WTC11 (cell line): ENCODE measurements around the gene LAMC1. TPM values are rescaled to one million over a fixed set of nuclear protein-coding genes. Genes with fewer than 3 reads are reported as not detected.
A peak's percentile ranks its signal among the peaks of the same experiment; 100 is the strongest.

Experiments used
- ATAC-seq: fragments of 200-7000 bp; cut with Tn5 transposase; 2 replicates; pipeline ENCODE4 v1.10.0; 2021; ENCODE audit warnings: mild to moderate bottlenecking, moderate library complexity
- CTCF ChIA-PET: fragments of 300-600 bp; sonication (Branson Sonifier 250); formaldehyde crosslinking; loops from one replicate; lab custom pipeline; 2021; ENCODE audit warnings: antibody characterized with exemption; lab: Charles Lee
- POLR2A ChIA-PET: fragments of 350-600 bp; sonication (Branson Sonifier 250); formaldehyde crosslinking; loops from one replicate; lab custom pipeline; 2021; ENCODE audit warnings: antibody characterized with exemption; lab: Charles Lee
- DNase-seq: peaks from one replicate; pipeline ENCODE4 v3.0.0; 2021; ENCODE audit warnings: low spot score
- H3K27ac Mint-ChIP-seq: 2 replicates; pipeline ENCODE4 v1.8.0; 2021; ENCODE audit warnings: mixed read lengths
- H3K27me3 Mint-ChIP-seq: 2 replicates; pipeline ENCODE4 v1.8.0; 2021; ENCODE audit warnings: low read depth, mild to moderate bottlenecking, moderate library complexity, mixed read lengths
- H3K36me3 Mint-ChIP-seq: 2 replicates; pipeline ENCODE4 v1.8.0; 2021; ENCODE audit warnings: mixed read lengths
- H3K4me1 Mint-ChIP-seq: 2 replicates; pipeline ENCODE4 v1.8.0; 2022; ENCODE audit warnings: mixed read lengths
- H3K4me3 Mint-ChIP-seq: 2 replicates; pipeline ENCODE4 v1.8.0; 2021; ENCODE audit warnings: mild to moderate bottlenecking, moderate library complexity, mixed read lengths
- H3K9me3 Mint-ChIP-seq: 2 replicates; pipeline ENCODE4 v1.8.0; 2021; ENCODE audit warnings: mixed read lengths
- CREM ChIP-seq: sonication (generic); formaldehyde crosslinking; IDR thresholded peaks from 2 replicates; pipeline ENCODE4 v1.8.1; 2022; ENCODE audit warnings: mild to moderate bottlenecking, missing genetic modification reagents, moderate library complexity
- ELF4 ChIP-seq: sonication (generic); formaldehyde crosslinking; IDR thresholded peaks from 2 replicates; pipeline ENCODE4 v1.8.1; 2022; ENCODE audit warnings: low read depth, mild to moderate bottlenecking, moderate library complexity, missing genetic modification reagents
- EMX1 ChIP-seq: fragments of 250-450 bp; sonication (Bioruptor Pico); IDR thresholded peaks from 2 replicates; pipeline ENCODE4 v1.8.0; 2021; ENCODE audit warnings: mild to moderate bottlenecking
- ETV6 ChIP-seq: sonication (generic); formaldehyde crosslinking; IDR thresholded peaks from 2 replicates; pipeline ENCODE4 v1.8.1; 2022; ENCODE audit warnings: mild to moderate bottlenecking, missing genetic modification reagents
- FOXJ3 ChIP-seq: sonication (generic); formaldehyde crosslinking; IDR thresholded peaks from 2 replicates; pipeline ENCODE4 v1.9.0; 2021; ENCODE audit warnings: missing genetic modification reagents, mild to moderate bottlenecking, borderline replicate concordance
- FOXP1 ChIP-seq: sonication (generic); formaldehyde crosslinking; IDR thresholded peaks from 2 replicates; pipeline ENCODE4 v1.8.0; 2022; ENCODE audit warnings: missing genetic modification reagents, mild to moderate bottlenecking, moderate library complexity, borderline replicate concordance
- GABPB1 ChIP-seq: sonication (generic); formaldehyde crosslinking; IDR thresholded peaks from 2 replicates; pipeline ENCODE4 v1.8.1; 2023; ENCODE audit warnings: mild to moderate bottlenecking, missing genetic modification reagents
- JAZF1 ChIP-seq: fragments of 250-450 bp; sonication (Bioruptor Pico); IDR thresholded peaks from 2 replicates; pipeline ENCODE4 v1.9.0; 2021; ENCODE audit warnings: moderate library complexity, mild to moderate bottlenecking, inconsistent platforms
- KAT7 ChIP-seq: sonication (generic); formaldehyde crosslinking; IDR thresholded peaks from 2 replicates; pipeline ENCODE4 v1.8.1; 2023; ENCODE audit warnings: missing genetic modification reagents, mild to moderate bottlenecking, borderline replicate concordance
- NFATC4 ChIP-seq: fragments of 250-450 bp; sonication (Bioruptor Pico); IDR thresholded peaks from 2 replicates; pipeline ENCODE4 v1.9.0; 2021; ENCODE audit warnings: mild to moderate bottlenecking
- NR3C1 ChIP-seq: sonication (generic); formaldehyde crosslinking; conservative IDR thresholded peaks from 2 replicates; pipeline ENCODE4 v1.8.1; 2023; ENCODE audit warnings: low read depth, mild to moderate bottlenecking, missing genetic modification reagents
- SMAD4 ChIP-seq: sonication (generic); formaldehyde crosslinking; IDR thresholded peaks from 2 replicates; pipeline ENCODE4 v1.8.0; 2022; ENCODE audit warnings: mild to moderate bottlenecking, missing genetic modification reagents
- SOX15 ChIP-seq: fragments of 250-450 bp; sonication (Bioruptor Pico); IDR thresholded peaks from 2 replicates; pipeline ENCODE4 v1.9.0; 2021; ENCODE audit warnings: mild to moderate bottlenecking
- ZNF232 ChIP-seq: sonication (generic); formaldehyde crosslinking; IDR thresholded peaks from 2 replicates; pipeline ENCODE4 v1.8.0; 2022; ENCODE audit warnings: mild to moderate bottlenecking, missing genetic modification reagents
- ZNF317 ChIP-seq: sonication (generic); formaldehyde crosslinking; IDR thresholded peaks from 2 replicates; pipeline ENCODE4 v1.8.1; 2023; ENCODE audit warnings: low read depth, mild to moderate bottlenecking, moderate library complexity, missing genetic modification reagents, borderline replicate concordance
- ZNF423 ChIP-seq: fragments of 250-450 bp; sonication (Bioruptor Pico); IDR thresholded peaks from 2 replicates; pipeline ENCODE4 v2.1.2; 2022; ENCODE audit warnings: mild to moderate bottlenecking, moderate library complexity
- total RNA-seq: library from RNA; stranded (reverse); gene quantifications from 3 replicates; pipeline ENCODE4 v1.2.3, GENCODE V29; 2021
- TF ChIP-seq, protein P1 (sequence below): sonication (generic); formaldehyde crosslinking; IDR thresholded peaks from 2 replicates; pipeline ENCODE4 v1.8.1; 2022; ENCODE audit warnings: low read depth, mild to moderate bottlenecking, moderate library complexity, missing genetic modification reagents, borderline replicate concordance
- TF ChIP-seq, protein P2 (sequence below): sonication (generic); formaldehyde crosslinking; IDR thresholded peaks from 2 replicates; pipeline ENCODE4 v1.8.1; 2023; ENCODE audit warnings: mild to moderate bottlenecking, missing genetic modification reagents, moderate library complexity
- TF ChIP-seq, protein P3 (sequence below): sonication (generic); formaldehyde crosslinking; IDR thresholded peaks from 2 replicates; pipeline ENCODE4 v1.8.1; 2022; ENCODE audit warnings: missing genetic modification reagents, borderline replicate concordance
- TF ChIP-seq, protein P4 (sequence below): sonication (generic); formaldehyde crosslinking; conservative IDR thresholded peaks from 2 replicates; pipeline ENCODE4 v1.8.1; 2023; ENCODE audit warnings: mild to moderate bottlenecking, low read depth, missing genetic modification reagents, moderate library complexity
- TF ChIP-seq, protein P5 (sequence below): sonication (generic); formaldehyde crosslinking; IDR thresholded peaks from 2 replicates; pipeline ENCODE4 v1.8.0; 2022; ENCODE audit warnings: mild to moderate bottlenecking, missing genetic modification reagents
- TF ChIP-seq, protein P6 (sequence below): fragments of 250-450 bp; sonication (Bioruptor Pico); conservative IDR thresholded peaks from 2 replicates; pipeline ENCODE4 v1.9.0; 2021; ENCODE audit warnings: mild to moderate bottlenecking

LAMC1 gene
- total RNA-seq, 1 experiment from 2014 or later, result 162 TPM

DNA sequence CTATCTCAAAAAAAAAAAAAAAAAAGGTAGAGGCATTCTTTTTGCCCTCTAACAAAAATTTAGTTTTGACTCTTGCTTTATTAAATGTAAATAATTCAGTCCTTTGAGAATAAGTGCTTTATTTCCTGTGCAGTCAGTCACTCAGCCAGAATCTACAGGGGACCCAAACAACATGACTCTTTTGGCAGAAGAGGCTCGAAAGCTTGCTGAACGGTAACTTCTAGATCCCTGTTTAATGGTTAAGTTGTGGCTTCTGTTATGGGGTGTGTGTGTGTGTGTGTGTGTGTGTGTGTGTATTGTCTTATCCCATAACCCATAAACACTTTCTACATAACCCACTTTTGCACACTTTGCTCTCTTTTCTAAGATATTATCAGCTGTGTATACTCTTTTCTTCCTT, 107.9 kb downstream of the LAMC1 start:
- CTCF ChIA-PET, result no interaction called here
- Mint-ChIP-seq H3K4me1 (peaks cover 4% of the 10 kb centered on the region), H3K36me3 (peaks cover 71% of the 10 kb centered on the region), H3K9me3 (no peaks in the 10 kb centered on the region), H3K4me3 (no peak overlapping the region), H3K27me3 (no peaks in the 10 kb centered on the region), H3K27ac (no peak overlapping the region)
- TF ChIP-seq ZNF317 (CRISPR knock-in tag) (no peak), ZNF423 (CRISPR knock-in tag) (no peak), SOX15 (CRISPR knock-in tag) (no peak), CREM (CRISPR knock-in tag) (no peak), GABPB1 (CRISPR knock-in tag) (no peak), ETV6 (CRISPR knock-in tag) (no peak)
- TF ChIP-seq, protein P1, sequence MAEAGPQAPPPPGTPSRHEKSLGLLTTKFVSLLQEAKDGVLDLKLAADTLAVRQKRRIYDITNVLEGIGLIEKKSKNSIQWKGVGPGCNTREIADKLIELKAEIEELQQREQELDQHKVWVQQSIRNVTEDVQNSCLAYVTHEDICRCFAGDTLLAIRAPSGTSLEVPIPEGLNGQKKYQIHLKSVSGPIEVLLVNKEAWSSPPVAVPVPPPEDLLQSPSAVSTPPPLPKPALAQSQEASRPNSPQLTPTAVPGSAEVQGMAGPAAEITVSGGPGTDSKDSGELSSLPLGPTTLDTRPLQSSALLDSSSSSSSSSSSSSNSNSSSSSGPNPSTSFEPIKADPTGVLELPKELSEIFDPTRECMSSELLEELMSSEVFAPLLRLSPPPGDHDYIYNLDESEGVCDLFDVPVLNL, result no peak
- TF ChIP-seq, protein P2, sequence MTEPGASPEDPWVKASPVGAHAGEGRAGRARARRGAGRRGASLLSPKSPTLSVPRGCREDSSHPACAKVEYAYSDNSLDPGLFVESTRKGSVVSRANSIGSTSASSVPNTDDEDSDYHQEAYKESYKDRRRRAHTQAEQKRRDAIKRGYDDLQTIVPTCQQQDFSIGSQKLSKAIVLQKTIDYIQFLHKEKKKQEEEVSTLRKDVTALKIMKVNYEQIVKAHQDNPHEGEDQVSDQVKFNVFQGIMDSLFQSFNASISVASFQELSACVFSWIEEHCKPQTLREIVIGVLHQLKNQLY, result no peak
- ATAC-seq, result no peak
- no peak for DNase-seq
- POLR2A ChIA-PET, result no interaction called here

DNA sequence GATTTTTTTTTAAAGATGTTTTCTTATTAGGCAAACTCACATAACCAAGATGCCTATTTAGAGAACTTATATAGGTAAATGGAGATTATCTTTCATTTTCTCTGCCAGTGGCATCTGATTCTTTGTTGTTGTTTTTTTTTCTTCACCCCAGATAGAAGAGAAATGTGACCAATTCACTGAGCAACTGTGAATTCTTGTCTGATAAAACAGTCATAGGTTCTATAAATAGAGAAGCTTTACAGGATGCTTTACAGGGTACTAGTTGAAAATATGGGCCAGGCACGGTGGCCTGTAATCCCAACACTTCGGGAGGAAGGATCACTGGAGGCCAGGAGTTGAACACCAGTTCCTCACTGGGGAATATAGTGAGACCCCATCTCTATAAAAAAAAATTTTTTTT, 112.1 kb downstream of the LAMC1 start:
- H3K4me3 Mint-ChIP-seq, result no peak overlapping the region
- TF ChIP-seq EMX1 (CRISPR knock-in tag) (no peak), SMAD4 (no peak), NR3C1 (CRISPR knock-in tag) (no peak), FOXJ3 (CRISPR knock-in tag) (no peak), ZNF232 (no peak), FOXP1 (CRISPR knock-in tag) (no peak), NFATC4 (no peak)
- ChIA-PET CTCF (interaction anchor here (0.6 to 0.7 kb wide), 2 partner anchors 47 to 730 kb away, joined by 3 read pairs; no protein-coding TSS in a partner anchor), POLR2A (no interaction called here)
- H3K27me3 Mint-ChIP-seq, result no peaks in the 10 kb centered on the region
- DNase-seq (no peak), ATAC-seq (no peak)
- no peak overlapping the region for H3K27ac Mint-ChIP-seq
- no peaks in the 10 kb centered on the region for H3K9me3 Mint-ChIP-seq
- H3K4me1 Mint-ChIP-seq, result no peaks in the 10 kb centered on the region; the same call in 1 of the 2 replicates
- peaks cover 67% of the 10 kb centered on the region for H3K36me3 Mint-ChIP-seq

DNA sequence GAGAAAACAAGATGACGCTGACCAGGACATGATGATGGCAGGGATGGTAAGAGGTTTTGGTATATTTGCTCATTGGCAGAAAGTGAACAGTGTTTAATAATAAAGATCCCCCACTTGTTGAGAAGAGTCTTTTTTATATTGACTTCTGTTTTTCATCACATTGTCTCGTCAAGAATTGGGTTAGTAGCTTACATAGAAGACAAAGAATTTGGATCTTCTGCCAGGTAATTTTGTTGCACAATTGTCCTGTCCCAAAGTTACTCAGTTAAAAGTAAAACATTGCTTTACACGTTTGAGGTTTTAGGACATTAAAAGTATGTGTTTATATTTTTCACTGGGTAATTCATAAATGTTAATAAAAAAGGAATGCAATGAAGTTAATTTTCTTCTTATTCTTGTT, 114.6 kb downstream of the LAMC1 start:
- TF ChIP-seq, protein P3, sequence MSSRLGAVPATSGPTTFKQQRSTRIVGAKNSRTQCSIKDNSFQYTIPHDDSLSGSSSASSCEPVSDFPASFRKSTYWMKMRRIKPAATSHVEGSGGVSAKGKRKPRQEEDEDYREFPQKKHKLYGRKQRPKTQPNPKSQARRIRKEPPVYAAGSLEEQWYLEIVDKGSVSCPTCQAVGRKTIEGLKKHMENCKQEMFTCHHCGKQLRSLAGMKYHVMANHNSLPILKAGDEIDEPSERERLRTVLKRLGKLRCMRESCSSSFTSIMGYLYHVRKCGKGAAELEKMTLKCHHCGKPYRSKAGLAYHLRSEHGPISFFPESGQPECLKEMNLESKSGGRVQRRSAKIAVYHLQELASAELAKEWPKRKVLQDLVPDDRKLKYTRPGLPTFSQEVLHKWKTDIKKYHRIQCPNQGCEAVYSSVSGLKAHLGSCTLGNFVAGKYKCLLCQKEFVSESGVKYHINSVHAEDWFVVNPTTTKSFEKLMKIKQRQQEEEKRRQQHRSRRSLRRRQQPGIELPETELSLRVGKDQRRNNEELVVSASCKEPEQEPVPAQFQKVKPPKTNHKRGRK, result no peak
- ChIA-PET CTCF (no interaction called here), POLR2A (no interaction called here)
- no peak overlapping the region for H3K4me3 Mint-ChIP-seq
- peaks cover 65% of the 10 kb centered on the region for H3K36me3 Mint-ChIP-seq
- H3K4me1 Mint-ChIP-seq, result no peaks in the 10 kb centered on the region
- ATAC-seq (no peak), DNase-seq (no peak)
- H3K9me3 Mint-ChIP-seq, result no peaks in the 10 kb centered on the region
- H3K27ac Mint-ChIP-seq, result no peak overlapping the region
- H3K27me3 Mint-ChIP-seq, result no peaks in the 10 kb centered on the region

DNA sequence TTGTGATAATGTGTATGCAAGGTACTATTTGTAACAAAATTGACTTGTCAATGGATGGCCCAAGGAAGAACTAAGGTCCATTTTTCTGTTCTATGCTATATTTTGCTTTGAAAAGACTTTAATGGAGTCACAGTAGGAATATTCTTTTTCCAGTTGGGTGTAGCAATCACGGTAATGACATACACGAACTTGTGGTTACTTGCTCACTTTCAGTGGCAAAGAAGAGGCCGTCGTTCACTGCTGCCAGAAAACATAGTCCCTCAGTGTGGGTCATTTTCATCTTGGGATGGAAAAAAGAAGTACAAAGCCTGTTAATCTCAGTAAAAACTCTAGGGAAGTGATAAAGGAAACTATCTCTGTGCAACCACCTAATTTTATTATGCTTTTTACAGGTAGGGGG, 115.1 kb downstream of the LAMC1 start:
- 0 out of 2 replicates have a peak overlapping the region, but pooled peaks have one; percentile 12 for H3K27ac Mint-ChIP-seq
- H3K9me3 Mint-ChIP-seq, result no peaks in the 10 kb centered on the region
- POLR2A ChIA-PET, result no interaction called here
- peaks cover 60% of the 10 kb centered on the region for H3K36me3 Mint-ChIP-seq
- no peak overlapping the region for H3K4me3 Mint-ChIP-seq
- CTCF ChIA-PET, result no interaction called here
- no peaks in the 10 kb centered on the region for H3K4me1 Mint-ChIP-seq
- no peaks in the 10 kb centered on the region for H3K27me3 Mint-ChIP-seq
- ATAC-seq (no peak), DNase-seq (no peak)
- TF ChIP-seq, protein P4, sequence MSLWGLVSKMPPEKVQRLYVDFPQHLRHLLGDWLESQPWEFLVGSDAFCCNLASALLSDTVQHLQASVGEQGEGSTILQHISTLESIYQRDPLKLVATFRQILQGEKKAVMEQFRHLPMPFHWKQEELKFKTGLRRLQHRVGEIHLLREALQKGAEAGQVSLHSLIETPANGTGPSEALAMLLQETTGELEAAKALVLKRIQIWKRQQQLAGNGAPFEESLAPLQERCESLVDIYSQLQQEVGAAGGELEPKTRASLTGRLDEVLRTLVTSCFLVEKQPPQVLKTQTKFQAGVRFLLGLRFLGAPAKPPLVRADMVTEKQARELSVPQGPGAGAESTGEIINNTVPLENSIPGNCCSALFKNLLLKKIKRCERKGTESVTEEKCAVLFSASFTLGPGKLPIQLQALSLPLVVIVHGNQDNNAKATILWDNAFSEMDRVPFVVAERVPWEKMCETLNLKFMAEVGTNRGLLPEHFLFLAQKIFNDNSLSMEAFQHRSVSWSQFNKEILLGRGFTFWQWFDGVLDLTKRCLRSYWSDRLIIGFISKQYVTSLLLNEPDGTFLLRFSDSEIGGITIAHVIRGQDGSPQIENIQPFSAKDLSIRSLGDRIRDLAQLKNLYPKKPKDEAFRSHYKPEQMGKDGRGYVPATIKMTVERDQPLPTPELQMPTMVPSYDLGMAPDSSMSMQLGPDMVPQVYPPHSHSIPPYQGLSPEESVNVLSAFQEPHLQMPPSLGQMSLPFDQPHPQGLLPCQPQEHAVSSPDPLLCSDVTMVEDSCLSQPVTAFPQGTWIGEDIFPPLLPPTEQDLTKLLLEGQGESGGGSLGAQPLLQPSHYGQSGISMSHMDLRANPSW (CRISPR knock-in tag), result no peak
- no peak for TF ChIP-seq FOXJ3 (CRISPR knock-in tag)
- TF ChIP-seq, protein P5, sequence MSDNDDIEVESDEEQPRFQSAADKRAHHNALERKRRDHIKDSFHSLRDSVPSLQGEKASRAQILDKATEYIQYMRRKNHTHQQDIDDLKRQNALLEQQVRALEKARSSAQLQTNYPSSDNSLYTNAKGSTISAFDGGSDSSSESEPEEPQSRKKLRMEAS, result no peak
- no peak for TF ChIP-seq JAZF1
- TF ChIP-seq, protein P6, sequence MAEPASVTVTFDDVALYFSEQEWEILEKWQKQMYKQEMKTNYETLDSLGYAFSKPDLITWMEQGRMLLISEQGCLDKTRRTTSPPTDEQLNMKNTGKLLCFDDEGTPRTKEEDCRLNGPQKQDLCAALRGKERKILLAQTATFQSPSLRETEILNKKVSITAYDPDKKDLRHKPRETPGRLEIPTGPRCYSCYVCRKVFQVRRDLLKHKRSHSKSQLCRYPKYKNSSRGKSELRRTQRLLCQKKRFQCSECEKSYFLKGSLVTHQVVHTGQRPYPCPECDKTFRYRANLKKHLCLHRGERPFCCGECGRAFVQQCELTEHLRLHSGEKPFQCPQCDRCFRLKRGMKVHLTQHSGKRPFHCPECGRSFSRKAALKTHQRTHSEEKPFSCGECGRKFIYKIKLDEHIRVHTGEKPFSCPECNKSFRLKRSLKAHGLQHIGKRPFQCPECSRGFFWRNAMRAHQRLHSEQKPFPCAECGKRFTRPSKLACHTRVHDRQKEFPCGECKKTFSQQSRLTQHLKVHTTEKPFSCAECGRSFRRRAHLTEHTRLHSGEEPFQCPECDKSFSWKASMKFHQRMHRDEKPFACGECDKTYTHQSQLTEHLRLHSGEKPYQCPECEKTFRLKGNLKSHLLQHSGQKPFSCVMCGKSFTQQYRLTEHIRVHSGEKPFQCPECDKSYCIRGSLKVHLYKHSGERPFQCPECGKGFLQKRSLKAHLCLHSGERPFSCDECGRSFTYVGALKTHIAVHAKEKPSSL, result no peak
- no peak for TF ChIP-seq ELF4 (CRISPR knock-in tag)
- no peak for TF ChIP-seq NR3C1 (CRISPR knock-in tag)
- TF ChIP-seq KAT7, result no peak
